NT2/D1 (cell line): Measurements from ENCODE around the gene GCSAM.

Experiments
- DNase-seq: peaks from one replicate; pipeline ENCODE4 v3.0.0-alpha.2; 2011; ENCODE audit warnings: low read depth, low spot score
- H3K27me3 ChIP-seq: 2 replicates; pipeline ENCODE4 v1.6.0; 2011; ENCODE audit warnings: mild to moderate bottlenecking; ENCODE audit not compliant: insufficient read length, insufficient read depth
- H3K36me3 ChIP-seq: 2 replicates; pipeline ENCODE4 v1.6.1; 2011; ENCODE audit warnings: mild to moderate bottlenecking, low read length, mixed read lengths; ENCODE audit not compliant: insufficient read depth, insufficient read length
- H3K4me1 ChIP-seq: 2 replicates; pipeline ENCODE4 v1.5.1; 2011; ENCODE audit not compliant: insufficient read depth, insufficient read length
- H3K4me3 ChIP-seq: 2 replicates; pipeline ENCODE4 v1.5.1; 2011; ENCODE audit warnings: low read depth; ENCODE audit not compliant: insufficient read length
- H3K9ac ChIP-seq: 2 replicates; pipeline ENCODE4 v1.6.0; 2011; ENCODE audit warnings: low read depth; ENCODE audit not compliant: insufficient read length
- H3K9me3 ChIP-seq: 2 replicates; pipeline ENCODE4 v1.5.1; 2011; ENCODE audit warnings: mild to moderate bottlenecking, low read length; ENCODE audit not compliant: insufficient read depth
- SUZ12 ChIP-seq: IDR thresholded peaks from 2 replicates; pipeline ENCODE4 v1.6.1; 2011; ENCODE audit not compliant: insufficient read length, insufficient read depth; ENCODE audit errors: extremely low read depth
- YY1 ChIP-seq: IDR thresholded peaks from 2 replicates; pipeline ENCODE4 v1.6.1; 2011; ENCODE audit not compliant: insufficient read length, insufficient read depth
- ZNF274 ChIP-seq: IDR thresholded peaks from 2 replicates; pipeline ENCODE4 v1.6.1; 2011; ENCODE audit warnings: mild to moderate bottlenecking, low read depth, low read length

GCSAM gene

DNA sequence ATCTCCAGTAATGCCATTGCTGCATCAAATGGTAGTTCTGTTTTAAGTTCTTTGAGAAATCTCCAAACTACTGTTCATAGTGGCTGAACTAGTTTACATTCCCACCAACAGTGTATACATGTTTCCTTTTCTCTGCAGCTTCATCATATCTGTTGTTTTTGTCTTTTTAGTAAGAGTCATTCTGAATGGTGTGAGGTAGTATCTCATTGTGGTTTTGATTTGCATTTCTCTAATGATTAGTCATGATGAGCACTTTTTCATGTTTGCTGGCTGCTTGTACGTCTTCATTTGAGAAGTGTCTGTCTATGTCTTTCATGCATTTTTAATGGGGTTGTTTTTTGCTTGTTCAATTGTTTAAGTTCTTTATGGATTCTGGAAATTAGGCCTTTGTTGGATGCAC, 10.2 kb upstream of the GCSAM start:
- Histone ChIP-seq H3K36me3 (no peaks in the 10 kb centered on the region), H3K4me3 (no peak overlapping the region), H3K9me3 (peaks cover 23% of the 10 kb centered on the region), H3K4me1 (no peaks in the 10 kb centered on the region), H3K27me3 (no peaks in the 10 kb centered on the region), H3K9ac (no peak overlapping the region)
- no peak for DNase-seq
- TF ChIP-seq SUZ12 (no peak), ZNF274 (no peak), YY1 (no peak)

DNA sequence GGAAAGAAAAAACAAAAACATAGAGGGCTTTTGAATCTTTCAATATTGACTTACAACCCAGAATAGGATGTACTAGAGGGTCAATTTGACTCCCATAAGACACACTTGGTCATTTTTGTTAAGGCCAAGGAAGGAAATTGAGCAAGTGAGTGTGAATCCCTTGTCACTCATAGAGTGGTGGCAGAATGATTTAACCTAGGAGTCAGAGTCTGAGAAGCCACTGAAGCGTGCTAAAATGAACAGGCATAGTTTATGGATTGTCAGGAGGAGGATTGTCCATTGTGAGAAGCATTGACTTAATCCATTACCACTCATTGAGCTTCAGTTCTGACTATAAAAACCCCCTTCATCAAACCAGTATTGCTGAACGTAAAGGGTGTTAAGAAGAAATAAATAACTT, 8.2 kb upstream of the GCSAM start:
- no peaks in the 10 kb centered on the region for H3K4me1 ChIP-seq
- no peaks in the 10 kb centered on the region for H3K27me3 ChIP-seq
- H3K9ac ChIP-seq: no peak overlapping the region
- H3K4me3 ChIP-seq: no peak overlapping the region
- TF ChIP-seq ZNF274 (no peak), SUZ12 (no peak), YY1 (no peak)
- H3K36me3 ChIP-seq: no peaks in the 10 kb centered on the region
- DNase-seq: no peak
- H3K9me3 ChIP-seq: peaks cover 10% of the 10 kb centered on the region

DNA sequence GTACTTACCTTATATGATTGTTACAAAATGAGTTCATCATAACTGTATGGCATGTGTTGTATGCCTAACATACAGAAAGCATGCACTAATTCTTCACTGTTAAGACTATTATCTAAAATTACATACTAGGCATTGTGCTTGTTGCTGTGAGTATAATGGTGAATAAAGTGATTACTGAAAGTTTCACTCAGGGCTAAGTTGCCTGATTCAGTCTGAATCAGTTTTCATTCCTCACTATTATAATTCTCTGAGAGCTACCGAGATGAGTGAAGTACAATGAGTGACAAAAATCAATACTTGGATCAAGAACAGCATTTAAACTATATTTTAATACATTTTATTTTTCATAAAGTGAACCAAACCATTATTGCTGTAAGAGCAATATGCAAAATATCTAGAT, 7.5 kb upstream of the GCSAM start:
- TF ChIP-seq ZNF274 (no peak), YY1 (no peak), SUZ12 (no peak)
- no peaks in the 10 kb centered on the region for H3K27me3 ChIP-seq
- H3K4me1 ChIP-seq: no peaks in the 10 kb centered on the region
- DNase-seq: no peak
- no peak overlapping the region for H3K9ac ChIP-seq
- no peak overlapping the region for H3K4me3 ChIP-seq
- no peaks in the 10 kb centered on the region for H3K36me3 ChIP-seq
- peaks cover 10% of the 10 kb centered on the region for H3K9me3 ChIP-seq

DNA sequence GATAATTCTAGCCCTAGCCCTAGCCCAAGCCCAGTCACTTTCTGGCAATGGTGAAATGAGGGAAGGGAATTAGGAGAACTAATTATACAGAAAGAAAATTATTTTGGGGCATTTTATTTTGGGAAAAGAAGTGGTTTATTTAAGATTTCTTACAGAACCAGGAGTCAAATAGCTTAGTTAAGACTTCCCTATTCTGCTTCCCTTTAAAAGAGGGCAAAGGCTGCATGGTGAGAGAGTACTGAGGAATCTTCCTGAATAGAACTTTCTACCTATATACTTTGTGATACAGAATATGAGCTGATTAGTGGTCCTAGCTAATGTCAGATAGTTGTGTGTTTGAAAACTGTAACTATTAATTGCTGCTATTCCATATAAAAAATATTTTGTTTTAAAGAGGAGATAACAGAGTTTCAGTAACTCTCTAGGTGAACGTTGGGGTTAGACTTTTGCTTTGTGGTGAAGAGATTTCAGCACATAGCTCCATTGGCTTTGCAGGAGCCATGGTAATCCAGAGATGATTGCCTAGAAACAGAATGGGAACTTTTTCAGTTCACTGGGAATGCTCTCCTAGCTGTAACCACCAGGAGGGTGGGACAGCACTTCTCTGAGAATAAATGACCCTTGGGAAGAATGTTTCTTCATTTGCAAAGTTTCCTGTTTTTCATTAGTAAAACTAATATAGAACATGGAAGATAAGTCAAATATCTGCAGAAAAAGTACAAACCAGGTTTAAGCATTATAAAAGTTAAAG, 5.3 kb upstream of the GCSAM start:
- DNase-seq: no peak
- no peaks in the 10 kb centered on the region for H3K36me3 ChIP-seq
- peaks cover 10% of the 10 kb centered on the region for H3K9me3 ChIP-seq
- no peak overlapping the region for H3K9ac ChIP-seq
- no peaks in the 10 kb centered on the region for H3K4me1 ChIP-seq
- no peaks in the 10 kb centered on the region for H3K27me3 ChIP-seq
- H3K4me3 ChIP-seq: no peak overlapping the region
- TF ChIP-seq SUZ12 (no peak), ZNF274 (no peak), YY1 (no peak)

DNA sequence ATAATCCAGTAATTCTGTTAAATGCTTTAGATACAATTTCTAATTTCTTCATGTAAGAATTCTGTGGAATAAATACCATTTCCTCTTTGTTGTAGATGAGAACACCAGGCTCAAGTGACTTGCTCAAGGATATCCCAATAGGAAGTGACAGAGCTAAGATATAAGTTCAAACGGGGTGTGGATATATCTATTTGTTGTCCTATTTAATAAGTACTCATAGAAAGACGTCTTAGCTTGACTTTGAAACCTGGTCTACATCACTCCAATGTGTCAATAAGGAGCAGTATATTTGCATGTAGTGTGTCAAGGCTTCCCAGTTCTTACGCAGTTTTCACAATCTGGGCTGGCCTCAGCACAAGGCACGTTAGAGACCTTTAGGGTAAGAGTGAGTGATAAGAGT, 4.7 kb upstream of the GCSAM start:
- Histone ChIP-seq H3K4me3 (no peak overlapping the region), H3K4me1 (no peaks in the 10 kb centered on the region), H3K9ac (no peak overlapping the region), H3K27me3 (no peaks in the 10 kb centered on the region), H3K36me3 (no peaks in the 10 kb centered on the region), H3K9me3 (peaks cover 6% of the 10 kb centered on the region)
- no peak for DNase-seq
- TF ChIP-seq ZNF274 (no peak), SUZ12 (no peak), YY1 (no peak)

DNA sequence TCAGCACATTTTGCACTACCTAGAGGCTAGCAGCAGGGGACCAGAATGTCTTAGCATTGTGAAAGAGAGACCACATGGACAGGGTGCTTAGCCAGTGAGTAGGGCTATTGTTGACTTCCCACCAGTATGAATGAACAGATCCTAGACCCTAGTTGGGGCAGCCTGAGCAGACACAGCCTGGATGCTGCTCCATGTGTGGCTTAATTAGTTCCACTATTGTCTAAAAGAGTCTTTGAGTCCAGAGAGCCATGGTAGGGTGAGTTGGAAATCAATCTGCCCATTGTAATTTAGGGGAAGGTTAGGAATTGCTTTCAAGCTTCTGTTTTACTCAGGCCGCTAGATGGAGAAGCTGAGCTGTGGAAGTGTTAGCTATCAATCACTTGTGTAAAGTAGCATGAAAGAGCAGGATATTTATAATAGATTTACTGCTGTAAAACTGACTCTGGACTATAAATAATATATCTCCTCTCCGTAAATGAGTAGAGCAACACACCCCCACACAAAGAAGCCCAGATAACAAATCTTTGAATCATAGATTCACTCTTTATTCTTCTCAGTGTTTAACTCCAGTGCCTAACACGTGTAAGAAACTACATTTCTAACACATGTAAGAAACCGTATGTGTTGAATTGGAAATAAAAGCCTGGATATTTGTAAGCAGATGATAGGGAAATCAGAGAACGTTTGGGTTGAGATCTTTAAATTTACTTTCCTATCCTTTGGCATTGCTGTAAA, 4.1 kb upstream of the GCSAM start:
- no peak overlapping the region for H3K9ac ChIP-seq
- TF ChIP-seq YY1 (no peak), SUZ12 (no peak), ZNF274 (no peak)
- no peaks in the 10 kb centered on the region for H3K9me3 ChIP-seq
- H3K27me3 ChIP-seq: no peaks in the 10 kb centered on the region
- DNase-seq: peak; percentile 84
- H3K4me3 ChIP-seq: no peak overlapping the region
- H3K4me1 ChIP-seq: no peaks in the 10 kb centered on the region
- H3K36me3 ChIP-seq: no peaks in the 10 kb centered on the region

DNA sequence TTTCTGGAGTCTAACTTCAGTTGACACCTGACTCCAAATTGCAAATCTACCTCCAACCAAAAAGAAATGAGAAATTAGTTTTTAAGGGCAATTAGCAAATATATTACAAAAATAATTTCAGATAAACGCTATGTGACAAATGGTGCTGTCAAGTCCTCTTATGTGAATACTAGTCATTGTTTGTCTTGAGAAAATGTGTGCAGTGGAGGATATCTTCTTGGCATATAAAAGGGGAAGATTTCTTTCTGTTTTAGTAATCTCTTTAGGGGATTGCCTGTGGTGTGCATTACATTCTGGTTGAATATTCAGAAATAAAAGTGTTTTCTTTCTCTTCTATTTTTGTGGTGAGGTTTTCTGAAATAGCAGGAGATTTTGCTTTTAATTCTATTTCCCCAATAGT, 3.0 kb upstream of the GCSAM start:
- H3K4me3 ChIP-seq: no peak overlapping the region
- H3K4me1 ChIP-seq: no peaks in the 10 kb centered on the region
- no peak for DNase-seq
- H3K9ac ChIP-seq: no peak overlapping the region
- no peak for TF ChIP-seq ZNF274
- TF ChIP-seq YY1: no peak
- TF ChIP-seq SUZ12: no peak
- no peaks in the 10 kb centered on the region for H3K9me3 ChIP-seq
- no peaks in the 10 kb centered on the region for H3K27me3 ChIP-seq
- peaks cover 1% of the 10 kb centered on the region for H3K36me3 ChIP-seq
